HG02571 (cell line): ENCODE results near the gene EPS8L3.
"Not testable (repeated sequence)": the region's sequence is repeated elsewhere in the genome, so short reads cannot be mapped to it uniquely, and the experiment has no call there.

Source experiments
- ATAC-seq: cut with Tn5 transposase; IDR thresholded peaks from one replicate; pipeline ENCODE4 v1.9.1; 2021; ENCODE audit warnings: mild to moderate bottlenecking, moderate library complexity; ENCODE audit not compliant: unreplicated experiment

Gene EPS8L3, protein sequence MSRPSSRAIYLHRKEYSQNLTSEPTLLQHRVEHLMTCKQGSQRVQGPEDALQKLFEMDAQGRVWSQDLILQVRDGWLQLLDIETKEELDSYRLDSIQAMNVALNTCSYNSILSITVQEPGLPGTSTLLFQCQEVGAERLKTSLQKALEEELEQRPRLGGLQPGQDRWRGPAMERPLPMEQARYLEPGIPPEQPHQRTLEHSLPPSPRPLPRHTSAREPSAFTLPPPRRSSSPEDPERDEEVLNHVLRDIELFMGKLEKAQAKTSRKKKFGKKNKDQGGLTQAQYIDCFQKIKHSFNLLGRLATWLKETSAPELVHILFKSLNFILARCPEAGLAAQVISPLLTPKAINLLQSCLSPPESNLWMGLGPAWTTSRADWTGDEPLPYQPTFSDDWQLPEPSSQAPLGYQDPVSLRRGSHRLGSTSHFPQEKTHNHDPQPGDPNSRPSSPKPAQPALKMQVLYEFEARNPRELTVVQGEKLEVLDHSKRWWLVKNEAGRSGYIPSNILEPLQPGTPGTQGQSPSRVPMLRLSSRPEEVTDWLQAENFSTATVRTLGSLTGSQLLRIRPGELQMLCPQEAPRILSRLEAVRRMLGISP

DNA sequence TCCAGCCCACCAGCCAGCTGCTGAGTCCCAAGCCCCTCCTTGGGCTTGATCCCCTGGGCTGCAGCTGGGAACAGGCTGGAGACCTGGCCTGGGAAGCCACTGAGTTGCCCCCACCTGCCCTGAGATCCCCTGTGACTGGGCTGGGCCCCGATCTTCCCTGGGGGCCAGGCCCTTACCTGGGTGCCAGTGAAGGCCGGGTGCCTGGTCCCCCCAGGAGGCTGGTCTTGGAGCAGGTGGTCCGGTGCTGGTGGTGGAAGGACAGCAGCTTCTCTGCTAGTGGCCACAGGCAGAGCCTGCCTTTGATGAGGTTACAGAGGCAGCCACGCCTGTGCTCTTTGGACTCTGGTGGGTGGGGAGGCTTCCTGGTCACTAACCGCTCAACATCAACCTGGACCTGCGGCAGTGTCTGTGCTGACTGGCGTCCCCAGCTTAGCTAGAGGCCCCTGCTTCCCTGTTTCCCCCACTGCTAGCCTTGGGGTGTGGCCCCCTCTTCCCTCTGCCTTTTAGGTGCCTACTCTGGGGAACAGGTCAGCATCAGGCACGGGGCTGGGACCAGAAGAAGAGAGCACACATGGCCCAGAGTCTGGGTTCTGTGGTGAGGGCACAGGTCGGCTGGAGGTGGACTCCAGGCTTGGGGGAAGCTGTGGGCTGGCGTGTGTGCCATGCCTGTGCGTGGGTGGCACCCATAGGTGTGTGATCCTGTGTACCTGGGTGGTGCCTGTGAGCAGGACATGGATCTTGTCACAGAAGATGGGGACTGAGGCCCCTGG is at the start of gene EPS8L3:
EPS8L3 (minus strand) TSS at position 278 of the 770 bp plus-strand sequence. CDS start 2,174 bp downstream, outside the sequence.
- no peak for ATAC-seq

DNA sequence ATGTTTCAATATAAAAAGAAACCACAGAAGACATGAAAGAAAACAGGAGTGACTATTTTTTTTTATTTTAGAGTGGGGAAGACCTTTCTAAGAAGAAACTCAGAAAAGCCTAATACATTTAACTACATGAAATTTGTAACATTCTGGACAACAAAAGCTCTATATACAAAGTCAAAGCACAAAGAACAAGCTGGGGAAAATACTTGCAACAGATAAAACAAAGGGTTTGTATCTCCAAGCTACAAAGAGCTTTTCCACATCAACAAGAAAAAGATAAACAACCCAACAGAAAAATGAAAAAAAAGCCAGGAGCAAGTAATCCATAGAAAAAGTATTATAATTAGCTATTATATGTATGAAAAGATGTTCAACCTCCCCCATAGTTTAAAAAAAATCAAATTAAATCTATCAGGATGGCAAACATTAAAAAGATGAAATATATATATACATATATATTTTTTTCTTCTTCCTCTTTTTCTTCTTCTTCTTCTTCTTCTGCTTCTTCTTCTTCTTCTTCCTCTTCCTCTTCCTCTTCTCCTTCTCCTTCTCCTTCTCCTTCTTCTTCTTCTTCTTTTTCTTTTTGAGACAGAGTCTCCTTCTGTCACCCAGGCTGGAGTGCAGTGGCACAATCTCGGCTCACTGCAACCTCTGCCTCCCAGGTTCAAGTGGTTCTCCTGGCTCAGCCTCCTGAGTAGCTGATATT is 49.1 kb upstream of the EPS8L3 start:
- ATAC-seq: no peak

DNA sequence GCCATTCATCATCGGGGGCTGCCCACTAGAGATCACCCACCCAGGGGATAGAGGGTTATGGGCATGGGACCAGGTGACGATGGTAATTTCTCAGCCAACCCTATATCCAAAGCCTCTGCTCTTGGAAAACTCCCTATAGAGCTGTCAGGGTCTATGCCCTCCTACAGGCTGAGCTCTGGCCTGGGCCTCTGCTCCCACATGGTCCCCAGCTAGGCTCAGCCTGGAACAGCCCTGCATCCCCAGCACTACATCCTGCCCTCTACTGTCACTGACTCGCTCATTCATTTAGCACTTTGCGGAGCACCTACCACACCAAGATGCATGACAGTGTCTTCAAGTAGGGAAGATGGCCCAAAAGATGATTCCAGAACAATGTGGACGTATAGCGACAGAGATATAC is 45.0 kb upstream of the EPS8L3 start:
- ATAC-seq: no peak

DNA sequence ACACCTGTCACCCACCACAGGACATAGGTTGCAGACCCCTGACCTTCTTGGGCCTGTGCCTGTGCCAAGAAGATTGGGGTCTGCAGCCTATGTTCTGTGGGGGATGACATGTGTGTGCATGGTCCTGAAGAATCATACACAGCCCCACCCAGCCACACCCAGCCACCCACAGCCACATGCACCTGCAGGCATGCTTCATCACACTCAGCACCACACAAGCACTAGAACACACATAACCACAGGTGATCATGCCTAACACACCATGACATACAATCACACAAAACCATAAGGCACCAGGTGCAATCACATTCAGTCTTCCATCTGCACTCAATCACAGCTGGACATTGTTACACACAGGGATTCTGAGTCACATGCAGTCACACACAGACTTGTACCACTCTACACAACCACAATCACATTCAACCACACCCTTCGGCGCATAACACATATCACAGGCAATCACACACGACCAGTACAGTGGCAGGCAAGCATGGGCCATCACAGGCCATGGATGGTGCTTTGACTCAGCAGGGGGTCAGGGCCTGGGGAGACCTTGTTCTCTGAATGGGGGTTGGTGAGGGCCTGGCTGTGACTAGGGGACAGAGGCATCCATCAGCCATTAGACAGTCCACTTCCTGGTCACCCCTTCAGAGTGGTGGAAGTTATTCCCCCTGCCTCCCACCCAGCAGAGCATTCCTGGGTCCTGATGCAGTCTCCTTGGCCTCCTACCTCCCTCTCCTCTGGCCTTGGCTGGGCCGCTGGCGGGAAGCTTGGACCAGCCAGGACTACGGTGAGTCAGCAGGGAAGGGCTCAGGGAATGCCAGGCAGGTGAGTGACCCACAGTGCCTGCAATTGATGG is 44.3 kb upstream of the EPS8L3 start:
- ATAC-seq: no peak

DNA sequence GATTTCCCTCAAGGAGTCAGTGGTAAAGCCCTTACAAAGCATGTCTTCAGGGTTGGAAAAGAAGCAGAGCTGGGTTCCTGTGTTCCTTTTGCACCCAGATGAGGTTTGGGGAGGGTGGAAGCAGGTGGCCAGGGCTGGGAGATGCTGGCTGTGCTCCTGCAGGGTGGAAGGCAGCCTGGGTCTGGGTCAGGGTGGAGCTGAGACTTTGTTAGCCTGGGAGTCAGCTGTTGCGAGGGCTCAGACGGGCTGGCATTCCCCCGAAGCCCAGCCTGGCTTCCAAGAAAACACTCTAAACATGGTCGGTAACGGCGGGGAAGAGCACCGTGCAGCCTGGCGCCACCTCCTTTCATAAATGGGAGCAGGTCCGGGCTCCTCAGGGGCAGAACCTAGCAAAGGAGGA is 43.7 kb upstream of the EPS8L3 start:
- ATAC-seq: no peak

DNA sequence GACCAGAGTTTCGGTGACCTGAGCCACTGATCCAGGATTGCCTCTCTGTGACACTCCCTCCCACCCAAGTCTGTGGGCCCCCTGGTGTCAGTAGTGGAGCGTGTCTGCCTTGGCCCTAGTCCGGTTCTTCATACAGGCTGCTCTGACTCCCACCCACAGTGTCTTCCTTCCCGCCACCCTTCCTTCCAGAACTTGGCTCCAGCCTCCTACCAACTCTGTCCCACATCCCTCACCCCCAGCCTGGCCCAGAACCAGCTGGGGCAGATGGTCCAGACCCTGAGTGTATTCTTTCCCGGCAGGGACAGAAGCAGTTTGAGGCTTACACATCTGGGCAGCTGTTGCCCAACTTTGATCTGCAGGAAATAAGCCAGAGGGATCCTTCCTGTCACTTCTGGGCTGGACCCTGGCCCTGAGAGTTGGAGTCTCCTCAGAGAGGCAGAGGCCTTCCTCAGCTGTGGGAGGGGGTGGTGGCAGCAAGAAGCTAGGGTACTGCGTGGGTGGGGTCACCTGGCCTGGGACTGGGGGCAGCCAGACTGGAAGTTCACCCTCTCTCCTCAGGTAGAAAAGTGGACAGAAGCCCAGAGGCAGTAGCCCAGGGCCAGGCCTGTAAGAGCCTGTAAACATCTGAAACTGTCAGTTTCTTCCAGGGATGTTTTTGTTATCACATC is 43.1 kb upstream of the EPS8L3 start:
- ATAC-seq: no peak

DNA sequence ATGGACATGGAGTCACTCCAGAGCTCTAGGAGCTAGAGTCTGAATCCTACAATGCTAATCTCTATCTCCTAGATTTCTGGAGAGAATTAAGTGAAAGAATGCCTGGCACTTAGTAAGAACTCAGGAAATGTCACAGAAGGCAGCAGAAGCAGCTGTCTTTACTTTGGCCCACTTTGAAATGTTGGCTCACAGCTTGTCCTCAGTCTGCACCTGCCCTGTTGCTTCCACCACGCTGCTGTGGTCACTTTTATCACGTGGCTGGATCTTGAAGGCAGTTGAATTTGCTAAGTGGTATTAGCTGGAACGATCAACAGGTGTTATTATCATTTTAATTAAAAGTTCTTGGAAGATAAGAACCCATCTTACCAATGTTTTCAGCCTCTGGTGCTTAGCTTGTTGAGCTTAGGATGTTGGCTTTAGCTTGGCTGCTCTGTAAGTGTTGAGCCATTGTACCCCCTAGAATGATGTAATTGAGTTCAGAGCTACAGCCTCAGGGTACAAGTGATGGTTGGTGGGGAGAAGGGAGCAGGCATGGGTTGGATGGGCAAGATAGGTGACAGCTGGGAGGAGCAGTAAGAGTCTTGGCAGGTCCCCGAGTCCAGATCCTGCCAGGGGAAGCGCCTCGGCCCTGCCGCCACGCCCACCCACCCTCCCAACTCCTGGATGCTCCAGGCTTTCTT is 41.9 kb upstream of the EPS8L3 start:
- no peak for ATAC-seq

DNA sequence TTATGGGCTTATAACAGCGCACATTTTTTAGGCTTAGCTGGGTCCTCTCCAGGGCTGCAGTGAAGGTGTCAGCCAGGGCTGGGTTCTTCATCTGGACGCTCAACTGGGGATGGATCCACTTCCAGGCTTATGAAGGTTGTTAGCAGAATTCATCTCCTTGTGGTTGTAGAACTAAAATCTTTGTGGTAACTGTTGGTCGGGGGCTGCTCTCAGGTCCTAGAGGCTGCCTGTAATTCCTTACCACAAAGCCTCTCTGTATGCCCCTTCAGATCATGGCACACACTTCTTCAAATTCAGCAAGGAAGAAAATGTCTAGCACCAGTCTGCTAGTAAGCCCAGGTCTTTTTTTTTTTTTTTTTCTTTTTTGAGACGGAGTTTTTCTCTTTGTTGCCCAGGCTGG is 40.9 kb upstream of the EPS8L3 start:
- ATAC-seq: no peak

DNA sequence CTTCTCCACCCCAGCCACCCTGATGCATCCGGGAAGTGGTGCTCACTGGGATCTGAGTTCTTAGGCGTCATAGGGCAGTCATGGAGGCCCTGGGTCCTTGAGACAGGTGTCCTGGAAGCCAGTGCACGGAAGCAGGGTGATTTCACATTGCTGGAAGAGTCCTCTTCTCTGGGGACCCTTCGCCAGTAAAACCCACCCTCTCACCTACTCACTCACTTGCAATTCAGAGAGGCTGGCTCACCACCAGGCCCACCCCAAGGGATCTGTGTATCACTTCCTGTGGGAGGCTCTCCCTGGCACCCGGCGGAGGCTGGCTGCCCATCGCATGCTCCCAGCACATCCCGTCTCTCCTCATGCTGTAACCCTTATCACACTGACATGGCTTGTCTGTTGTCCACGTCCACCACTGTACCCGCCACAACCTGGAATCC is 40.2 kb upstream of the EPS8L3 start:
- ATAC-seq: no peak

DNA sequence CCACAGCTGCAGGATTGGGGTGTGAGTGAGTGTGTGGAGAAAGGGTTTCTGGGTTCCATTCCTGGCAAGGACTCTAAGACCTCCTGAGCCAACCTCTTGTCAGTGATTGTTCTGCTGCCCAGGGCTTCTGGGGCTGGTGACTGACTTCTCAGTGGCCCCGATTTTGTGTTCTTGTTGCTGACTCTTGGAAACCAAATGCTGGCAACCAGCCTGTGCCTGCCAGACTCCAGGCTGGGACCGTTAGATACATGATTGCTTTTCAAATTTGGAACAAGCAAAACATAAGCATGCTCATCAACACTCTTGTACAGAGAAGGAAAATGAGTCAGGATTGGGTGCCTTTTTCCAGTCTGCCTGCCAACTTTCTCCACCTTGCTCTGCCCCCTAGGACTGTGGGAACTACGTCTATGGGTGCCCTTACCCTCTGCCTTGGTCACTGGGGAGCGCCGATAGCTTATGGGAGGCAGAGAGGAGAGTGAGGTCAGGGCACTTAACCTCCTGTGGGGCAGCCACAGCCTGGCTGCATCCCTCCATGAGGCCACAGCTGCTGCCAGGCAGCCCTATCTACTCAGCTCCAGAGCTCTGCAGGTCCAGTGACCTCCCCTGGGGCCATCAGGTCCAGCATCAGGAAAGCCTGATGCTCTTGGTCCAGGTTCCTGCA is 39.3 kb upstream of the EPS8L3 start:
- ATAC-seq: no peak

DNA sequence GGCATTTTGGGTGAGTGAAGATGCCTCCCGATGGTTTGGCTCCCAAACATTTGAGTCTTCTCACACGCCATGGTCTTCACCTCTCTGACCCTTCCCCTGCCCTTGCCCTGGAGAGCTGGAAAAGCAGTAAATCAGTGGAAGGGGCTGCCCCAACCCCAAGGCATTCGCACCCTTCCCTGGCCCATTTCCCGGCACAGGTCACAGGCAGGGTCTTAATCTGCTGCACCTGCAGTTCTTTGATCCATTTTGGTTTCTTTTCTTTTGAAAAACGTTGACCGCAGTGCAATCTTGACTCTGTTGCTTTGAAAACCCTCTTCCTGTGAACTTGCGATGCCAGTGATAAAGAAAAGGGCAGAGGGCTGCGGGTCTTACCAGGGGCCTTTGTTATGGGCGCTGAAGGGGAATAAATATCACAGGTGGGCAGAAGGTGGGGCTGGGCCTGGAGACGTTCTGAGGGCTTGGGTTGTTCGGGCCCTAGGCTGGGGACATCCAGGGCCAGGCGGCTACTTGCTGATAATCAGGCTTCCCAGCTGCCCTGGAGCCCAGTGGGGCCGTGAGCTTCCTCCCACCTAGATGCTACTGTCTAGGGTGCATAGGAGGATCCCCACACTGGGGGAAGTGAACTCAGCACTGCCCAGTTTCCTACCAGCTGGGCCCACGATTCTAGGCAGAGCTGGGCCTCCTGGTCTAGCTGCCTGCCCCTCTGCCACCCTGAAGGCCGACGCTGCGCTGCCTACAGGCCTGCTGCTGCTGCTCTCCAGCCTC is 38.6 kb upstream of the EPS8L3 start:
- ATAC-seq: no peak

DNA sequence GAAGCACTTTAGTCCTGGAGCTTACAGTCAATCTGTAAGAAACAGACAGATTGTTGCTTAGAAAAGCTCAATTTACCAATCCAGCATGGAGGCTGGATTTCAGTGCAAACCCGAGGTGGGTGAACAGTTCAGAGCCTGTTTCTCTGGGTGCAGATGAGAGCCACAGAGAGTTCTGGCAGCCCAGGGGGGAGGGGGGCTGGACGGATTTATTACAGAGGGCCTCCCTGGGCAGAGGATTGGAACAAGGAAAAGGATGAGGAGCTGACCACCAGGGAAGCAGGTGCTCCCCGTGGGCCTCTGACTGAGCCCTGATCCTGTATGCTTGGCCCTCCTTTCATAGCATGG is 38.0 kb upstream of the EPS8L3 start:
- ATAC-seq: no peak

DNA sequence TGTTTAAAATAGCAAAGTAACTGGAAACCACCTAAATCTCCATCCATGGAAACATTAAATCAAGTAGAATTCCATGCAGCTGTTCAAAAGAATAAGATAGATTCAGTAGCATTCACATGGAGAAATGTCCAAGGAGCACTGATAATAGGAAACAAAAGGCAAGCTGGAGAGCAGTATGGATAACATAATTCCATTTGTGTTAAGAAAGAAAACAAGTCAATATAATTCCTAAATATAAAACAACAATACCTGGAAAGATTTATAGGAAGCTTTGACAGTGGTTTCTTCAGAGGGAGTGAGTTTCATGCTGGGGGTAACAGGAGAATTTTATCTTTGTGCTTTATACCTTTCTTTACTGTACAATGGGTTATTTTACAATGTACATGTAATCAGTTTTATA is 36.6 kb upstream of the EPS8L3 start:
- no peak for ATAC-seq

DNA sequence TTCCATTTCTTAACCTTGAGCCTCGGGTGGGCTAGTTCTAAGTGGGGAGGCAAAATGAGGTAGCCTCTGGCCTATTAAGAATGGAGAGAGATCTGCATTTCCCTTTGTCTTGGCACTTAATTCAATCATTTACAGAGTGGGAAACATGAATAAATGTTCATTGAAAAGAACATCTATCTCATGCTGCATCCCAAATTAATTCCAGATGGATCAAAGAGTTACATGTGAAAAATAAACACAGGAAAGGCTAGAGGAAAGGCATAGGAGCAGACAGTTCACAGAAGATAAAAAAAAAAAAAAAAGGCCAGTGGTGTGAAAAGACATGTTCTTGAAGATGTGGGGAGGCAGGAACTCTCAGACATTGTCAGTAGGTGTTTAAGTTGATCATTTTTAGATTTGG is 35.7 kb upstream of the EPS8L3 start:
- no peak for ATAC-seq

DNA sequence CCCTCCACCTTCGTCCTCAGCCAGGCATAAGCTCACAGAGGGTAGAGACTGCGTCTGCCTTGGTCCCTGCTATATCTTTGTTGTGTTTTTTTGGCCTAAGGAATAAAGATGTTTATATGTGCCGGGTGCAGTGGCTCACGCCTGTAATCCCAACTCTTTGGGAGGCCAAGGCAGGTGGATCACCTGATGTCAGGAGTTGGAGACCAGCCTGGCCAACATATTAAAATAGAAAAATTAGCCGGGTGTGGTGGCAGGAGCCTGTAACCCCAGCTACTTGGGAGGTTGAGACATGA is 33.5 kb upstream of the EPS8L3 start:
- ATAC-seq: not testable (repeated sequence)

DNA sequence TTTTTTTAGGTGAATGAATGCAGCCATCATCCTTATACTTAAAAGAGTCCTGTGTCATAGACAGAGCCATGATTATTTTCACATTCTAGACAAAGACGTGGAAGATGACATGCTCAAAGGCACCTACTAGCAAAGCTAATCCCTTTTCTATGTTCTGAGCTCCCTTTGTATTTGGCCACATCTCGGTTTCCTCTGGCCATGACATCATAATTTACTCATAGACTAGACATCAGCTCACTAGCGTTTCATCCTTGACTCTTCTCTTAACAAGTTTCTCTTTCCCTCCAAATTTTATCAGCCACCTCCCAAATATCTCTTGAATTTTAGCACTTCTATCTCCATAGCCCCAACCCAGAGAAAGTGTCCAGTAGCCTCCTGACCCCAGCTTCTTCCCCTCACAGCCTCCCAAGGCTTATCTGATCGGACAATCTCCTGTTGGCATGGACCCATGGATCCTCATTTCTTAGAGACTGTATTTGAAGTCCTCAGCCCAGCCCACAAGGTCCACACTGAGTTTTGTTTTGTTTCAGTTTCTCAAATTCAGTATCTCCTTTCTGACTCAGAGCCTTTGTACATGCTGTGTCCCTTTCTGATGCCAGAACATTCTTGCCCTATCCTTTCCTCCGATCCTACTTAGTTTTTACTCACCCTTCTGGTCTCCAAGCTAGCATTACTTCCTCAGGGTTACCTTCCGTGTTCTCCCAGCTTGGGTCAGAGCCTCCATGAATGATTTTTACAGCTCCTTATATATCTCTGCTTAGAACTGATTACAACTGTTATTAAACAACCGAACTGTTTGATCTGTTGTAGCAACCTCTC is 33.0 kb upstream of the EPS8L3 start:
- ATAC-seq: no peak
